Right hindlimb (tissue), 1 donor: ENCODE measurements around the gene IFI6.
"Not testable (repeated sequence)": the region's sequence is repeated elsewhere in the genome, so short reads cannot be mapped to it uniquely, and the experiment has no call there.

ENCODE experiments used
- DNase-seq: peaks from one replicate; pipeline ENCODE4 v3.0.0-alpha.2; 2018

IFI6 gene

GRCh38 chr1:27671964-27672749 lies at the start of gene IFI6:
Gene IFI6, minus strand, starts transcription at chr1:27672192. Its CDS starts 2,878 bp downstream, at chr1:27669314.
- peak; percentile 95 for DNase-seq

GRCh38 chr1:27719286-27720251 lies 47.6 kb upstream of the IFI6 start:
- no peak for DNase-seq

GRCh38 chr1:27716262-27716895 lies 44.4 kb upstream of the IFI6 start:
- no peak for DNase-seq

- no peak for DNase-seq
Measured at GRCh38 chr1:27713869-27714513, 42.0 kb upstream of the IFI6 start.

- no peak for DNase-seq
Measured at GRCh38 chr1:27713139-27713725, 41.2 kb upstream of the IFI6 start.

GRCh38 chr1:27710574-27710973 lies 38.6 kb upstream of the IFI6 start:
- DNase-seq: no peak

GRCh38 chr1:27705545-27705944 lies 33.6 kb upstream of the IFI6 start:
- DNase-seq: no peak

- DNase-seq: no peak
Measured at GRCh38 chr1:27704958-27705357, 33.0 kb upstream of the IFI6 start.

- DNase-seq: not testable (repeated sequence)
Measured at GRCh38 chr1:27696835-27697234, 24.8 kb upstream of the IFI6 start.

- no peak for DNase-seq
Measured at GRCh38 chr1:27690183-27690582, 18.2 kb upstream of the IFI6 start.

- DNase-seq: peak; percentile 30
Measured at GRCh38 chr1:27689423-27690173, 17.6 kb upstream of the IFI6 start.

- DNase-seq: no peak
Measured at GRCh38 chr1:27687906-27688305, 15.9 kb upstream of the IFI6 start.

- peak; percentile 33 for DNase-seq
Measured at GRCh38 chr1:27686223-27686990, 14.4 kb upstream of the IFI6 start.

- DNase-seq: no peak
Measured at GRCh38 chr1:27684176-27684575, 12.2 kb upstream of the IFI6 start.

- no peak for DNase-seq
Measured at GRCh38 chr1:27682351-27682944, 10.5 kb upstream of the IFI6 start.

- not testable (repeated sequence) for DNase-seq
Measured at GRCh38 chr1:27681580-27681979, 9.6 kb upstream of the IFI6 start.

GRCh38 chr1:27680225-27680791 lies 8.3 kb upstream of the IFI6 start:
- not testable (repeated sequence) for DNase-seq

GRCh38 chr1:27678747-27679146 lies 6.8 kb upstream of the IFI6 start:
- DNase-seq: no peak

GRCh38 chr1:27676410-27676809 lies 4.4 kb upstream of the IFI6 start:
- no peak for DNase-seq

GRCh38 chr1:27672750-27673112 lies 739 bp upstream of the IFI6 start:
- DNase-seq: no peak
